Hepatocyte (in vitro differentiated cells): ENCODE measurements around the gene SLF2.

Source experiments
- CTCF ChIP-seq: fragments of 200-600 bp; sonication (generic); IDR thresholded peaks from 2 replicates; pipeline ENCODE4 v1.5.1; 2016; ENCODE audit warnings: antibody characterized with exemption, mild to moderate bottlenecking; ENCODE audit not compliant: poor library complexity
- EZH2 ChIP-seq: fragments of 200-600 bp; sonication (generic); IDR thresholded peaks from 2 replicates; pipeline ENCODE4 v1.6.1; 2016; ENCODE audit warnings: antibody characterized with exemption, mild to moderate bottlenecking, borderline replicate concordance

- TF ChIP-seq CTCF = no peak
- no peak for TF ChIP-seq EZH2
Measured at GRCh38 chr10:100863433-100863832, 49.3 kb upstream of the SLF2 start.
